Caki2 (cell line): ENCODE results near the gene CYRIA. TPM values are rescaled to one million over a fixed set of nuclear protein-coding genes. Genes with fewer than 3 reads are reported as not detected.

Experiments
- DNase-seq: peaks from one replicate; pipeline ENCODE4 v3.0.0-alpha.2; 2015; ENCODE audit warnings: low read depth
- in situ Hi-C: cut with HindIII; loops from 2 replicates; pipeline ENCODE4 v1.10.0; 2016; ENCODE audit warnings: low sequenced_read_pairs, low pct_unique_long_range_greater_than_20kb, mixed read lengths
- total RNA-seq: library from RNA; depleted of rRNA; stranded (reverse); fragments of >200 nt; shearing (Covaris generic); gene quantifications from 2 replicates; pipeline ENCODE4 v1.2.3, GENCODE V29; 2014; ENCODE audit warnings: low replicate concordance

The CYRIA gene
- total RNA-seq, 1 experiment from 2014 or later, result 10.7 TPM

GRCh38 chr2:16621316-16621715, 44.3 kb downstream of the CYRIA start:
- in situ Hi-C loops, result no loop called here
- no peak for DNase-seq

DNA sequence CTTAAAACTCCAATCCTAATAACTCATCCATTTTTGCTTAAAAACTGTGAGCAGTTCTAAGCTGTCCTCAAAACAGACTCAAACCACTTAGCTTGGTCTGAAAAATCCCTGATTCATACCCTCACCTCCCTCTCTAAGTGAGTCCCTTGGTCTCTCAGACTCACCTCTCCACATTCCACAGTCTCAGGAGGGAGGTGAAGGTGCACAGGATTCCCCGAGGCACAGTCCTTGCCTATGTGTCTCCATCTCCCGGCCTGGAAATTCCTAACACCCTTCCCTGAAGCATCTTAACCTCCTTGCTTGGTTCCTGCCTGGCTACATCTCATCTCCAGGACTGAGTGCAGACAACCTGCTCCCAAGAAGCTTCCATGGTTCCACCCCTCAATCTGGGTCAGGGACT, 45.0 kb downstream of the CYRIA start:
- DNase-seq, result no peak
- in situ Hi-C loops, result no loop called here

GRCh38 chr2:16619576-16620245, 45.9 kb downstream of the CYRIA start:
- in situ Hi-C loops, result no loop called here
- DNase-seq, result no peak

DNA sequence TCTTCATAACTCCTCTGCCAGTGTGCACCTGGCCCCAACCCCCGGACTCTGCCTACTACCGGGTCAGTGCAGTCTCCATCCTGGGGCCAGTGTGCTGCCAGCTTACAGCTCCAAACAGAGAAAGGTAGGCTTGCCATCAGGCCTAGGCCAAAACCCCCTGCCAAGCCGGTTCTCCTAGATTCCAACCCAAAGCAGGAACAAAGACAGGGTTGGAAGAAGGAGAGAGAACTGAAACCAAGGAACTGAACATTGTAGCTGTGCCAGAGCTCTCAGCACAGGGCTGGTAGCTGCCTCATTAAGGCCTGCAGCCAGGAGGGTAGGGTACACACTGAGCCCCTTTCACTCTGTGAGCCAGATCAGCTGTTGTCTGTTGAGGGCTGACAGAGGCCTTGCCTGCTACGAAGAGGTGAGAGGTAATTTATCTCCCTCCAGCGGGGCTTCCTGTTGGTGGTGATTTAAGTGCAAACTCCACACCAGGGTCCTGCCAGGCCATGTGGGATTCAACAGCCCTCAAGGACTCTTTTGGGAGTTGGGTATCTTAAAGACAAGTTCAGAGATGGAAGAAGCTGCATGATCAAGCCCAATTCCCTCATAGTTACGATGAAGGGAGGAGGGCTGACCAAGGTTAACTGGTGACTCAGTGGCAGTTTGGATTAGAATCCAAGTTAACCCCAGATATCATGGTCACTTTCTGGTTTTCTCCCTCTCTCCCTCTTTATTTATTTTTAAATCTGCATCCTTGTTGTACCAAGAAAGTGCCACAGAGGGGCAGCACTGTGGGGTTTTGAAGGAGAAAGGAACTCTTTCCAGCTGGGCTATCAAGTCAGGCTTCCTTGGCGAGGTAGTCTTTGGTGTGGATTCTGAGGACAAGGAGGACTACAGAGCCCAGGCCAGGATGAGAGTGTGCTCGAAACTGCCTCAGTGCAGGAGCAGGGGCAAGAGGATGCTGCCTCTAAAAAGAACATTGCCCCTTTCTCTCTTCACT, 48.1 kb downstream of the CYRIA start:
- DNase-seq, result peak; percentile 59
- in situ Hi-C loops, result no loop called here
